Measurements from ENCODE around the gene DUXB. TPM values are rescaled to one million over a fixed set of nuclear protein-coding genes. Genes with fewer than 3 reads are reported as not detected.

Gene DUXB
- total and polyA plus RNA-seq, 5 donors from 2014 or later = not detected

Other genes with a start within 250 kb of the DUXB start
- 45.1 TPM for gene TMEM170A, start 236.8 kb downstream of the DUXB start, total RNA-seq
- 10 to 100 TPM; 34.8 to 41.0 (median 38.1) TPM for gene TMEM170A, start 236.8 kb downstream of the DUXB start, polyA plus RNA-seq
- gene CHST6, start 206.0 kb downstream of the DUXB start, total RNA-seq = not detected
- not detected for gene CHST6, start 206.0 kb downstream of the DUXB start, polyA plus RNA-seq
- gene CHST5, start 165.4 kb downstream of the DUXB start, total RNA-seq = not detected
- not detected for gene CHST5, start 165.4 kb downstream of the DUXB start, polyA plus RNA-seq
- gene TMEM231, start 145.2 kb downstream of the DUXB start, total RNA-seq = 0.72 TPM
- gene TMEM231, start 145.2 kb downstream of the DUXB start, polyA plus RNA-seq = 1 to 10 TPM in 2 of 4 donors, under 1 TPM in 2; 0.64 to 2.6 (median 1.3) TPM
- 81.3 TPM for gene GABARAPL2, start 135.1 kb downstream of the DUXB start, total RNA-seq
- gene GABARAPL2, start 135.1 kb downstream of the DUXB start, polyA plus RNA-seq = 100 to 1,000 TPM; 293 to 354 (median 316) TPM
- gene ADAT1, start 78.2 kb downstream of the DUXB start, total RNA-seq = 98.7 TPM
- 10 to 100 TPM; 40.1 to 57.6 (median 52.0) TPM for gene ADAT1, start 78.2 kb downstream of the DUXB start, polyA plus RNA-seq
- gene KARS1, start 53.8 kb downstream of the DUXB start, total RNA-seq = 130 TPM
- gene KARS1, start 53.8 kb downstream of the DUXB start, polyA plus RNA-seq = 100 to 1,000 TPM; 186 to 237 (median 209) TPM
- gene TERF2IP, start 53.7 kb downstream of the DUXB start, total RNA-seq = 133 TPM
- 100 to 1,000 TPM; 133 to 204 (median 162) TPM for gene TERF2IP, start 53.7 kb downstream of the DUXB start, polyA plus RNA-seq
- gene CPHXL2, start 24.5 kb downstream of the DUXB start, total RNA-seq = not detected
- not detected for gene CPHXL2, start 24.5 kb downstream of the DUXB start, polyA plus RNA-seq
- not detected for gene CPHXL, start 25.0 kb upstream of the DUXB start, total RNA-seq
- not detected for gene CPHXL, start 25.0 kb upstream of the DUXB start, polyA plus RNA-seq